GM18505 (cell line): ENCODE data around the gene SLC30A3.
"Not testable (repeated sequence)": the region's sequence is repeated elsewhere in the genome, so short reads cannot be mapped to it uniquely, and the experiment has no call there.

Experiments
- ATAC-seq: cut with Tn5 transposase; IDR thresholded peaks from one replicate; pipeline ENCODE4 v1.9.1; 2021; ENCODE audit not compliant: unreplicated experiment
- POLR2A ChIP-seq: IDR thresholded peaks from 4 replicates; pipeline ENCODE4 v1.6.1; 2011; ENCODE audit warnings: borderline replicate concordance; ENCODE audit not compliant: insufficient read depth, insufficient read length; ENCODE audit errors: extremely low read depth

Gene SLC30A3

GRCh38 chr2:27275211-27276150 lies 12.6 kb upstream of the SLC30A3 start, which contains the start of gene DNAJC5G:
TSS of gene DNAJC5G (plus strand) at chr2:27275433. CDS start at chr2:27276729, 1,296 bp downstream.
- no peak for ATAC-seq
- no peak for TF ChIP-seq POLR2A

GRCh38 chr2:27272537-27273522 lies 10.0 kb upstream of the SLC30A3 start:
- ATAC-seq: not testable (repeated sequence)

- TF ChIP-seq POLR2A: no peak
- ATAC-seq: no peak
Observed at GRCh38 chr2:27271631-27272340, 8.9 kb upstream of the SLC30A3 start.

GRCh38 chr2:27270670-27271069 lies 7.8 kb upstream of the SLC30A3 start:
- no peak for TF ChIP-seq POLR2A
- ATAC-seq: no peak

GRCh38 chr2:27270131-27270530 lies 7.3 kb upstream of the SLC30A3 start:
- TF ChIP-seq POLR2A: no peak
- no peak for ATAC-seq

GRCh38 chr2:27268296-27268695 lies 5.4 kb upstream of the SLC30A3 start:
- not testable (repeated sequence) for ATAC-seq

- no peak for ATAC-seq
- TF ChIP-seq POLR2A: no peak
Observed at GRCh38 chr2:27265536-27265870, 2.7 kb upstream of the SLC30A3 start.

- TF ChIP-seq POLR2A: no peak
- ATAC-seq: no peak
Observed at GRCh38 chr2:27264753-27265535, 2.1 kb upstream of the SLC30A3 start.

- ATAC-seq: no peak
- no peak for TF ChIP-seq POLR2A
Observed at GRCh38 chr2:27264253-27264752, 1.5 kb upstream of the SLC30A3 start.

- no peak for ATAC-seq
Observed at GRCh38 chr2:27263287-27264252, 723 bp upstream of the SLC30A3 start.

GRCh38 chr2:27261926-27262298 lies 935 bp downstream of the SLC30A3 start:
- ATAC-seq: no peak
- TF ChIP-seq POLR2A: no peak

More at GRCh38 chr2:27263287-27264252, 723 bp upstream of the SLC30A3 start:
- TF ChIP-seq POLR2A: no peak
